HG03378 (cell line): Measurements from ENCODE around the gene PLEKHN1.
"Not testable (repeated sequence)": the region's sequence is repeated elsewhere in the genome, so short reads cannot be mapped to it uniquely, and the experiment has no call there.

Experiments
- ATAC-seq: cut with Tn5 transposase; IDR thresholded peaks from one replicate; pipeline ENCODE4 v1.9.1; 2021; ENCODE audit warnings: mild to moderate bottlenecking, moderate library complexity; ENCODE audit not compliant: unreplicated experiment

Gene PLEKHN1

DNA sequence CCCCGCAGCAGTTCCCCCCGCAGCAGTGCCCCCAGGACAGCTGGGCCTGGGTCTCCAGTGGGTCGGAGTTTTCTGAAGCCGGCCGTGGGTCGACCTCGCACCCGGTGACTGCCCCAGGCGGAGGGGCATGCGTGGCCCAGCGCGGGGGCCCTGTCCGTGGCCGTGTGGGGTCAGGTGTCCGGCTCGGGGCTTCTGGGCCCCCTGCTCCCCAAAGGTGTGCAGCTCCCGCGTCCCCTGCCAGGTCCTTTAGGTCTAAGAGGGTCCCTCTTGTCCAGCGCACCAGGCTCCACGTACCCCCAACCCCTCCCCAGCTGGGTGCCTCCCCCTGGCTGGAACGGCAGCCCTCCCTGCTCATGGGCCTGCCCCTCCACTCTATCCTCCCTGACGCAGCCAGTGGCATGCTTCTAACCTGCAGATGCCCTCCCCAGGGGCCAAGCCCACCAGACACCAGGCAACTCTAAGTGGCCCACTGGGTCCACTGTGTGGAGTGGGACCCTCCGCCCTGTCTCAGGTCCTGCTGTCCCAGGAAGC lies 39.6 kb downstream of the PLEKHN1 start:
- ATAC-seq = no peak

DNA sequence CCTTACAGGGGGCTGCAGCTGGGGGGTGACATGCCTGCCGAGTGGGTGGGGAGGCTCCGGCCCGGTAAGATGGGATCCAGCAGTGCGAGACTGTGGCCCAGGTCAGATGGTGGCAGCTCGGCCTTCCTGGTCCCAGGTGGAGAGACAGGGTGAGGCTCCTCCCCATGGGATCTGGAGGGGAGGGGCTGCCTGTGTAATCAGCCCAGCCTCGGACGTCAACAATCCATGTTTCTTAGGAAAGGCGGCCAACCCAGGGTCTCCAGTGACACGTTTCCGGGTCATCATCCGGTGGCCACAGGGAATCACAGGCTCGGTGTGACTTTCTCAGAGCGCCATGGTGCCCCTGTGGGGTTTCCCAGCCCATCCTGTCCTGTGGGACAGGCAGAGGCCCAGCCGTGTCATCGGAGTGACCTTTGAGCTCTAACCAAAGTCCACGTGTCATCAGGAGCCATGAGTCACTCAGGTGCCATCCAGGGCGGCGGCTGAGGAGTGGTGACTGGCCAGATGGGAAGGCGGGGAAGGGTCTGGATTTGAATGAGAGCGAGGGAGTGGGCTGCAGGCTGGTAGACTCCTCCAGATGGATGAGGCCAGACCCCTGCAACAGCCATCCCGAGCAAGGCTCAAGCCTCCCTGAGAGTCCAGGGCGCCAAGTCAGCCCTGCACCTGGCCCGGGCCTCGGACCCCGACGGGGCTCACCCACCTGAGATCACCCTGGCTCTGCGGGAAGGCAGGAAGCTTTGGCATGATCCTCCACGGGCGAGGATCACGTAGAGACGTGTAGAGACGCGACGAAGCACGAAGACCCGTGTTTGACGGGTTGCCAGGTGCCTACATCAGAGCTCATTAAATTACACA lies 40.2 kb downstream of the PLEKHN1 start:
- no peak for ATAC-seq

- ATAC-seq = not testable (repeated sequence)
Measured at GRCh38 chr1:1010131-1010530, 43.8 kb downstream of the PLEKHN1 start.

DNA sequence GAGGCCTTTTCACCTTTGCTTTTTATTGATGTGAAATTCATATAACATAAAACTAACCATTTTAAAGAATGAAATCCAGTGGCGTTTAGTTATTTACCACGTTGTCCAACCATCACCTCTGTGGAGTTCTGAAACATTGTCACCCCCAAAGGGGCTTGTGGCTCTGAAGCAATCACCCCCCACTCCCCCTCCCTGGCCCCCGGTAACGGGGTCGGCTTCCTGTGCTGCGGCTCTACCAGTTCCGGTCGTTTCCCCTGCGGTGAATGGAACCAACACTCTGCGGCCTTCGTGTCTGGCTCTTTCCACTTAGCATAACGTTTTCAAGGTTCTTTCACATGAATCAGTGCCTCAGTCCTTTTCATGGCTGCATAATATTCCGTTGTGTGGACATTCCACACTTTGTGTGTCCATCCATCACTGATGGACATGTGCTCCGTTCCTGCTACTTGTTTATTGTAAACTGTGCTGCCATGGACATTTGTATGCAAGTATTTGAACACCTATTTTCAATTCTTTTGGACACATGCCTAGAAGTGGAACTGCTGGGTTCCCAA lies 45.2 kb downstream of the PLEKHN1 start:
- no peak for ATAC-seq

GRCh38 chr1:1012736-1013104 lies 46.4 kb downstream of the PLEKHN1 start:
- ATAC-seq = not testable (repeated sequence)

- ATAC-seq = peak; percentile 83
Measured at GRCh38 chr1:1013105-1013921, 47.0 kb downstream of the PLEKHN1 start, which contains the start of gene ISG15. Gene ISG15 (plus strand): TSS chr1:1013497. CDS start chr1:1013574, 77 bp downstream.

DNA sequence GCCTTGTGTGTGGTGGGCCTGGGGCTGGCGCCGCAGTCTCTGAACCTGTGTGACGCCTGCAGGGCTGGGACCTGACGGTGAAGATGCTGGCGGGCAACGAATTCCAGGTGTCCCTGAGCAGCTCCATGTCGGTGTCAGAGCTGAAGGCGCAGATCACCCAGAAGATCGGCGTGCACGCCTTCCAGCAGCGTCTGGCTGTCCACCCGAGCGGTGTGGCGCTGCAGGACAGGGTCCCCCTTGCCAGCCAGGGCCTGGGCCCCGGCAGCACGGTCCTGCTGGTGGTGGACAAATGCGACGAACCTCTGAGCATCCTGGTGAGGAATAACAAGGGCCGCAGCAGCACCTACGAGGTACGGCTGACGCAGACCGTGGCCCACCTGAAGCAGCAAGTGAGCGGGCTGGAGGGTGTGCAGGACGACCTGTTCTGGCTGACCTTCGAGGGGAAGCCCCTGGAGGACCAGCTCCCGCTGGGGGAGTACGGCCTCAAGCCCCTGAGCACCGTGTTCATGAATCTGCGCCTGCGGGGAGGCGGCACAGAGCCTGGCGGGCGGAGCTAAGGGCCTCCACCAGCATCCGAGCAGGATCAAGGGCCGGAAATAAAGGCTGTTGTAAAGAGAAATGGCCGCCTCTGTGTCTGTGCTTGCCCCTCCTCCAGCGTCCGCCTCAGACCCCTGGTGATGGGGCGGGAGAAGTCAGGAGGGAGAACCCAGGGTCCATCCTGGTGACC lies 47.8 kb downstream of the PLEKHN1 start:
- no peak for ATAC-seq

GRCh38 chr1:1014799-1015681 lies 48.8 kb downstream of the PLEKHN1 start:
- no peak for ATAC-seq

GRCh38 chr1:1017397-1018320 lies 51.4 kb downstream of the PLEKHN1 start:
- not testable (repeated sequence) for ATAC-seq

DNA sequence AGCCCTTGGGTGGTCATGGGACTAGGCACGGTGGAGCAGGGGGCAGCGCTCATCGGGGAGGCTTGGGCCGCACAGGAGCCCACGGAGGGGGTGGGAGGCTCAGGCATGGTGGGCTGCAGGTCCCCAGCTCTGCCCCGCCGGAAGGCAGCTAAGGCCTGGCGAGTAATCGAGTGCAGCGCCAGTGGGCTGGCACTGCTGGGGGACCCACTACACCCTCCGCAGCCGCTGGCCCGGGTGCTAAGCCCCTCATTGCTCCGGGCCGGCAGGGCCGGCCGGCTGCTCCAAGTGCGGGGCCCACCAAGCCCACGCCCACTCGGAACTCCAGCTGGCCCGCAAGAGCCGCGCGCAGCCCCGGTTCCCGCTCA lies 52.0 kb downstream of the PLEKHN1 start:
- ATAC-seq = not testable (repeated sequence)

DNA sequence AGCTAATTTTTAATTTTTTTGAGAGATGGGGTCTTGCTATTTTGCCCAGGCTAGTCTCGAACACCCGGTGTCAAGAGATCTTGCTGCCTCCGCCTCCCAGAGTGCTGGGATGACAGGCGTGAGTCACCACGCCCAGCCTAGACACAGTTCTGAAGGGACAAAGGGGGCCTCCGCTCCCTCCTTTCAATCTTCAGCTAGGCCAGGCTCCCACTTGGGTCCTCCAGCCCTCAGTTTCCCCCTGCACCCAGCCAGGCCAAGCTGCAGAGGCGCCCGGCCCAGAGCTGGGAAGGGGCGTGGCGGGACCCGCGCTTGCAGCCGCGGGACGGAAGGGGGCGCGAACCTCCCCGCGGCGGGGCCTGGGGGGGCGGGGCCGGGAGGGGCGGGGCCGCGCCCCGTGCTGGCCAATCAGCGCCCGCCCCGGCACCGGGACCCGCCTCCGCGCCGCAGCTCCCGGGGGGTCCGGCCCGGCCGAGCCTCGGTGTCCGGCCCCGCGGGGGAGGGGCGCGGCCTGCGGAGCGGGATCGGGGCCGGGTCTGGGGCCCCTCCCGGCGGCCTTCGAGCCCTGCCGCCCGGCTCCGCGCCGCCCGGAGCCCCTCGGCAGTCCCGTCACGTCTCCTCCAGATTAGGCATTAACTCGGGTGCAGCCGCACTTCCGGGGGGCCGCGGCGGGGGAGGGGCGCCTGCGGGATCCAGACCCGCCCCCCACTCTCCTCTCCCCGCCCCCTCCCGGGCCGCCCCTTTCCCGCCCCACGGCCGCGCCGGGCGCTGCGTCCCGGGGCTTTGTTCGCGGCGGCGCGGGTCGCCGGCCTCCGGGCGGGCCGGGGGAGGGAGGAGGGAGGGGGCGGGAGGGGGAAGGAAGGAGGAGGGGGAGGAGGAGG lies 53.1 kb downstream of the PLEKHN1 start:
- ATAC-seq = peak; percentile 39

DNA sequence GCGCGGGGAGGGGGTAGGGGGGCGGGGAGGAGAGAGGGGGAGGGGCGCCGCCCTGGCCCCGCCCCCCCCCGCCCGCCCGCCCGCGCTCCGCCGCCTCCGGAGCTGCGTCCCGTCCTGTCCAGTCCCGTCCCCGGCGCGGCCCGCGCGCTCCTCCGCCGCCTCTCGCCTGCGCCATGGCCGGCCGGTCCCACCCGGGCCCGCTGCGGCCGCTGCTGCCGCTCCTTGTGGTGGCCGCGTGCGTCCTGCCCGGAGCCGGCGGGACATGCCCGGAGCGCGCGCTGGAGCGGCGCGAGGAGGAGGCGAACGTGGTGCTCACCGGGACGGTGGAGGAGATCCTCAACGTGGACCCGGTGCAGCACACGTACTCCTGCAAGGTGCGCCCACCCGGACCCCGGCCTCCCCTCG lies 53.7 kb downstream of the PLEKHN1 start, which contains the start of gene AGRN:
AGRN (plus strand) TSS at position 121 of the 405 bp plus-strand sequence; CDS start at position 174, 53 bp downstream.
- no peak for ATAC-seq

DNA sequence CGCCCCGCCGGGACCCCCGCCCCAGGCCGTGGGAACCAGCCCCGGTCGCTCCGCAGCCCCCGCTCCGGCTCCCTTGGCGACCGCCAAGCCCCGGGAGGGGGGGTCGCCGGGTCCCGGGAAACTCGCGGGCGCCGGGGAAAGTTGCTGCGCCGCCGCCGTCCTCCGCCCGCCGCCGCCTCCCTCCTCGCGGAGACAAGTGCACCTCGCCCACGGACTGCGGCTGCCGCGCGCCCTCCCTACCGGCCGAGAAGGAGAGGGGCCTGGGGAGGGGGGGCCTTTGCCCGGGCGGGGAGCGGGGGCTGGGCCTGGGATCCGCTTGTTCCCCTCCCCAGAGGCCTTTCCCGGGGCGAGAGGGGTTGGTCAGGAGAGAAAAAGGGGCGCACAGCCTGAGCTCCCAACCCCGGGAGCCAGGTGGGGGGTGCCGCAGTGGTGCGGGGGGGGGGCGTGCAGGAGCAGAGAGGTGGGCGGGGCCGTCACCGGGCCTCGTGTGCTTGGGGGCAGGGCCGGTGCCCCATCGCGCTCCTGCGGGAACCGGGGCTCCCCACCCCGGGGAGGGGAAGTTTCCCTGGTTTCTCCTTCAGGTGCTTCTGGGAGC lies 54.2 kb downstream of the PLEKHN1 start:
- ATAC-seq = no peak

GRCh38 chr1:1021010-1021919 lies 55.0 kb downstream of the PLEKHN1 start:
- ATAC-seq = no peak

GRCh38 chr1:1021920-1022259 lies 55.6 kb downstream of the PLEKHN1 start:
- ATAC-seq = no peak

DNA sequence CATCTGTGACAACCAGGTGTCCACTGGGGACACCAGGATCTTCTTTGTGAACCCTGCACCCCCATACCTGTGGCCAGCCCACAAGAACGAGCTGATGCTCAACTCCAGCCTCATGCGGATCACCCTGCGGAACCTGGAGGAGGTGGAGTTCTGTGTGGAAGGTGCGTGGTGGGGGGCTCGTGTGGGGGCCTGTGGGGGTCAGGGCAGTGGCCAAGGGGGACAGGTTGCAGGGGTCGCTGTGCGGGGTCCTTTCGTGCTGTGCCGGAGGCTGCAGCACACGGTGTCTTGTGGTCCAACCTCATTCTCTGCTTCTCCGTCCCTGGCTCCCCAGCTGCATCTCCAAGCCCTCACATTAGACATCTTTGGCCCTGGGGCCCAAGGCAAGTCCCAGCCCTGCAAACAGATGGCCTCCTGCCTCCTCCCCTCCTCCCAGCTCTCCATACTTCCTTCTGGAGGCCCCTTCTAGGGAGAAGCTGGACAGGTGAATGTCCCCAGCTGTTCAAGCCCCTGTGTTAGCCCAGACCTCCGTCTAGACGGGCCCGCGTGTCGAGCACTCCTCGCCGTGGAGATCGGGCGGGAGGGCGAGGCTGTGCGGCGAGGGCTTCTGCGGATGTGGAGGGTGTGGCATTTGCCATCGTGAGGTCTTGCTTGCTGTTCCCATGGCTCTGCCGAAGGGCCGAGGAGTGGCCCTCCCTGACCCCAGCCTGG lies 56.2 kb downstream of the PLEKHN1 start:
- no peak for ATAC-seq
